HL-60 (cell line): ENCODE results near the gene NDUFA13.

Experiments used
- GABPA ChIP-seq: IDR thresholded peaks from 2 replicates; pipeline ENCODE4 v1.6.1; 2012; ENCODE audit warnings: low read depth
- POLR2AphosphoS5 ChIP-seq: IDR thresholded peaks from 2 replicates; pipeline ENCODE4 v1.6.1; 2012; ENCODE audit warnings: low read depth
- REST ChIP-seq: IDR thresholded peaks from 2 replicates; pipeline ENCODE4 v1.6.1; 2012; ENCODE audit warnings: low read depth; ENCODE audit not compliant: insufficient replicate concordance
- SPI1 ChIP-seq: IDR thresholded peaks from 2 replicates; pipeline ENCODE4 v1.6.1; 2012; ENCODE audit warnings: low read depth, mild to moderate bottlenecking, borderline replicate concordance
- TF ChIP-seq, protein P1 (sequence below): IDR thresholded peaks from one replicate; pipeline ENCODE4 v1.5.1; 2011; ENCODE audit warnings: low read length, control low read depth, inconsistent platforms; ENCODE audit not compliant: insufficient read depth

- TF ChIP-seq, protein P1, sequence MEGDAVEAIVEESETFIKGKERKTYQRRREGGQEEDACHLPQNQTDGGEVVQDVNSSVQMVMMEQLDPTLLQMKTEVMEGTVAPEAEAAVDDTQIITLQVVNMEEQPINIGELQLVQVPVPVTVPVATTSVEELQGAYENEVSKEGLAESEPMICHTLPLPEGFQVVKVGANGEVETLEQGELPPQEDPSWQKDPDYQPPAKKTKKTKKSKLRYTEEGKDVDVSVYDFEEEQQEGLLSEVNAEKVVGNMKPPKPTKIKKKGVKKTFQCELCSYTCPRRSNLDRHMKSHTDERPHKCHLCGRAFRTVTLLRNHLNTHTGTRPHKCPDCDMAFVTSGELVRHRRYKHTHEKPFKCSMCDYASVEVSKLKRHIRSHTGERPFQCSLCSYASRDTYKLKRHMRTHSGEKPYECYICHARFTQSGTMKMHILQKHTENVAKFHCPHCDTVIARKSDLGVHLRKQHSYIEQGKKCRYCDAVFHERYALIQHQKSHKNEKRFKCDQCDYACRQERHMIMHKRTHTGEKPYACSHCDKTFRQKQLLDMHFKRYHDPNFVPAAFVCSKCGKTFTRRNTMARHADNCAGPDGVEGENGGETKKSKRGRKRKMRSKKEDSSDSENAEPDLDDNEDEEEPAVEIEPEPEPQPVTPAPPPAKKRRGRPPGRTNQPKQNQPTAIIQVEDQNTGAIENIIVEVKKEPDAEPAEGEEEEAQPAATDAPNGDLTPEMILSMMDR: no peak
- TF ChIP-seq POLR2AphosphoS5 (no peak), GABPA (no peak), REST (no peak), SPI1 (no peak)
Observed at GRCh38 chr19:19567391-19567790, 51.4 kb downstream of the NDUFA13 start.
